Inflammatory macrophage treated with lipopolysaccharide for 4 hours (primary cell): ENCODE results near the gene FGF10.

Source experiments
- DNase-seq: peaks from one replicate; pipeline ENCODE4 v3.0.0-alpha.2; 2020

The FGF10 gene

DNA sequence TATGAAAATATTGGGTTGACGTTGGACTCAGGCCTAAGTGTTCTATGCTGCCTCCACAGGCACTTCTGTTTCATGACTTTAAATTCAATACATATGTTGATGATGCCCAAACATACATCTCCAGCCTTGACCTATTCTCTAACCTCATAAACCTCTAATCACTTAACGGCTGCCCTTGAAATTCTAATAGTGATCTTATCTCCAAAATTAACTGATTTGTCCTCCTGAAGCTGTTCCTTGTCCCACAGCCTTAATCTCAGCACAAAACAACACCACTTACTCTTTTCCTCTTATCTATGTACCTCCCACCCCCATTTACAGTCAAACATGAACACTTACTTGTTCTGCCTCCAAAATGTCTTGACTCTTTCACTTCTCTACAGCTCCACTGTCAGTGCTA lies 43.3 kb downstream of the FGF10 start:
- no peak for DNase-seq

GRCh38 chr5:44336708-44337107 lies 52.5 kb downstream of the FGF10 start:
- no peak for DNase-seq

- no peak for DNase-seq
Measured at GRCh38 chr5:44334622-44335021, 54.6 kb downstream of the FGF10 start.

- peak; percentile 40 for DNase-seq
Measured at GRCh38 chr5:44332285-44332971, 56.8 kb downstream of the FGF10 start.

- no peak for DNase-seq
Measured at GRCh38 chr5:44331471-44332050, 57.7 kb downstream of the FGF10 start.

- DNase-seq, result no peak
Measured at GRCh38 chr5:44329716-44330115, 59.5 kb downstream of the FGF10 start.

- DNase-seq, result no peak
Measured at GRCh38 chr5:44321144-44321725, 68.0 kb downstream of the FGF10 start.

- no peak for DNase-seq
Measured at GRCh38 chr5:44320188-44320587, 69.0 kb downstream of the FGF10 start.

DNA sequence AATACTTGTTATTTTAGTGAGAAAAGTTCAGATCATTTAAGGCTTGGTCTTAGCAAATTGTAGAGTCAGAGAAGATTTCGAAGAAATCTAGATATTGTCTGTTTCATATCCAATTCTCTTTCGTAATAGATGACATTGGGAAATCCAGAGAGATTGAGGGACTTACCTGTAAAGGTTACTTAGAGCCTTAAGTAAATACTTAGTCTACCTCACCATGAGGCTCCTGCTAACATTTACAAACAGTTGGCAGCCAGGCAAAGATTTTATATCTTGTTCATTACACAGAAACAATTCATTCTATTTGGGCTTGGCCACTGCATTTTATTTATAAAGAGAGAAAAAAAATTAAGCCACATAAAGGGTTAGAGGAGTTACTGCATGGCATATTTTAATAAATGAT lies 70.3 kb downstream of the FGF10 start:
- DNase-seq, result no peak

GRCh38 chr5:44312374-44312773 lies 76.8 kb downstream of the FGF10 start:
- no peak for DNase-seq

GRCh38 chr5:44300551-44300950 lies 88.7 kb downstream of the FGF10 start:
- no peak for DNase-seq

DNA sequence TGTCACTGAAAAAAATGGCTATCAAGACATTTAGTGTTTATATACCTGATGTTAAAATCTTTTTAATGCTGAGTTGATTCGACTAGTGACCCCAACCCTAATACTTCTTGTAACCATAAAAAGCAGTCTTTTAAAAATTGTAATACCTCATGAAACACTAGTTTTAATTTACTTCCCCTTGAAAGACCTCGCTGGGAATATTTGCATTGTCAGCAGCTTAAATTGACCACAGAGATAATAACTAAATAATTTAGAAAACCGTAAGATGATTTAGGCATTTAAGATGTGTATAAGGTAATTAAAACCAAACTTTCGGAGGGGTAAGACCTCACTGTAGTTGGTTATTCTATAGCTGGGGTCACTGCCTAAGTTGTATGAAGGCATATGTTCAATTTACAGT lies 89.8 kb downstream of the FGF10 start:
- DNase-seq, result no peak

DNA sequence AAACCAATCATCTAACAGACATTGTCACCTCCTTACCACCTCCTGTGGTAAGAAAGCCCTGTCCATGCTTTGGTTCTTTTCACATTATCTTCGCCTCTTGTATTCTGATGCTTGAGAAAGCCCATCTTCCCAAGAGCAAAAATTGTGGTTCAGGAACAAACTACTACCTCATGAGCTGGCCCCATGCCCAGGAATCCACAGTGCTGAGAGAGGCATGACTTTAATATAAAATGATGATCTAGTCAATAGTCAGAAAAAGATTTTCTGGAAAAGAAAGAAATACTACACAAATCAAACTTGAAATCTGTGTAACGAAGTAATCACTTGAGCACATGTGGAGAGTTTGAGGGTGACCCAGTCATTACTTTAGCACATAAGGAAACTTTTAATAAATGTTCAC lies 94.7 kb downstream of the FGF10 start:
- DNase-seq, result no peak

DNA sequence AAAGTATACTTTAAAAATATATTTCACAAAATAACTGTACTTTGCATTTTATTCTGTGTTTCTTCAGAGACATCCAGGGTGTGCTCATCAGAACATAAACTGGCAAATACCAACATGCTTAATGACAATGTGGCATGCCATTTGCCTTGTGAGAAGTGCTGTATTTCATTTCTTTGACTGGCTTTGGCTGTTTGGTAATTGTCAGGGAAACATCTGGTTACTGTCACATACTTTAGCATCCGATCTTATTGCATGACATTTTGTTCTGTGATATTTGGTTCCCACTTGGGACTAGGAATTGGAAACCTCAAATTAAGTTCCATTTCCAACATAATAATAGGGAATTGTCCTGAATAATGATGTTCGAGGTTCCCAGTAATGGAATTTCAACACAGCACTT lies 96.5 kb downstream of the FGF10 start:
- DNase-seq, result no peak

DNA sequence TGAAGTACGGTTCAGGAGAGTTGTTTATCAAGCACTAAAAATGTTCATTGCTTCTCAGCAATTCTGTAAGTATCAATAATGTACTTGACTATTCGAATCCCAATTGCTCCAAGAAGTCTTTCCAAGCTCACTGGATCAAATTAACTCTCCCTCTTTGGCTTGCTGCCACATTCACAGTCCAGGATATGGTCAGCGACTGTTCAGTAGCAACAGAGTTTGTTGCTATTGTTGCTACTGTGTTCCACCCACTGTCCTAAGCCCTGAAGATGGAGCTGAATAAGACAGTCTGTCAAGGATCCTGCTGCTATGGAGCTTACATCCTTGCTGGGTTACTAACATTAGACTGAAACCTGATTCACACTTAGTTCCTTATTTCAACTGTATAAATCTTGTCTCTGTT lies 110.8 kb downstream of the FGF10 start:
- no peak for DNase-seq

- DNase-seq, result no peak
Measured at GRCh38 chr5:44275908-44276307, 113.3 kb downstream of the FGF10 start.

DNA sequence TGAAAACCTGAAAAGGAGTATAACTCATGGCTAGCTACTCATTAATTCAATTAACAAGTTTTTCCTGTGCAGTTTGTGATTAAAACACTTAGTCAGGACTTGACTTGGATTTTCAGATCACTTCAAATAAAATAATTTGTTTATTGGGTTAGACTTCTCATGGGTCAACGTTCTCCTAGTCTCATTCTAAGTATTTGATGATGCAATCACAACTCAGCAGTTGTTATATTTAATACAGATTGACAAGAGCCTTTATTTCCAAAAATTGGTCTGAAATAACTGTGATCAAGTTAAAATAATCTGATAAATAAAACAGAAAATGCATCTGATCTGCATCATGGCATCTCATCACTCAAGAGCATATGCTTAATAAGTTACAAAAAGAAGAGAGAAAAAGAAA lies 113.9 kb downstream of the FGF10 start:
- DNase-seq, result no peak

DNA sequence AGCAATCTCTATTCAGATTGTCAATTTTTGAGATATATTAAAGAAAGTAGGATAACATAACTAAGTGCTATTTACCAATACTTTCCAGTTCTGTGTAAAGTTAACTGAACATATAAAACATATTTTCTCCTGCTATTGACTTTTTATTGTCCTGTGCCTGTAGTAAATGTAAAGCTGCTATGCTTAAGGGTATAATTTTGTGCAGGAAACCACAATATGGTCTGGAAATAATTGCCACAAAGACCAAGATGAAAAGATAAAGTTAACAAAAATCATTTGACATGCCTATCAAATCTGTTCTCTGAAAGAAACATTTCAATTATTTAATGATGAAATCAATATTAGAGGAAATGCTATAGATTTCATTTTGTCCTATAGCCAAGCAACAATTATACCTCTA lies 121.3 kb downstream of the FGF10 start:
- no peak for DNase-seq

- DNase-seq, result no peak
Measured at GRCh38 chr5:44266882-44267576, 122.2 kb downstream of the FGF10 start.

DNA sequence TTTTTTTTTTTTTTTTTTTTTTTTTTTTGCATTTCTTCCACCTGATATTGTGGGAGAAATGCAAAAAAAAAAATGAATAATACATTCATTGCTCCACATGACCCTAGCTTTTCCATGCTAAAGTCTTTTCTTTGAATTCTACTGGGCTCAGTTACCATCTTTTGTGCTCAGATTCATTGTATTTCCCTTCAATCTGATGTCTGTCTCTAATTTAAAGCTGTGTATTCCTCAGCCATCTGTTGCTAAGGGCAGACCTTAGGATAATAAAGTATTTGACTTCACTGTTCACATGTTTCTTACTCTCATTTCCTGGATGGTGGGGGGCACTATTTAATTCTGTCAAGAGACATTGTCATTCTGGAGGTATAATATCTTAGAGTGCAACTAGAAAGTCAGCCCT lies 123.5 kb downstream of the FGF10 start:
- DNase-seq, result no peak

- no peak for DNase-seq
Measured at GRCh38 chr5:44260793-44261192, 128.4 kb downstream of the FGF10 start.

DNA sequence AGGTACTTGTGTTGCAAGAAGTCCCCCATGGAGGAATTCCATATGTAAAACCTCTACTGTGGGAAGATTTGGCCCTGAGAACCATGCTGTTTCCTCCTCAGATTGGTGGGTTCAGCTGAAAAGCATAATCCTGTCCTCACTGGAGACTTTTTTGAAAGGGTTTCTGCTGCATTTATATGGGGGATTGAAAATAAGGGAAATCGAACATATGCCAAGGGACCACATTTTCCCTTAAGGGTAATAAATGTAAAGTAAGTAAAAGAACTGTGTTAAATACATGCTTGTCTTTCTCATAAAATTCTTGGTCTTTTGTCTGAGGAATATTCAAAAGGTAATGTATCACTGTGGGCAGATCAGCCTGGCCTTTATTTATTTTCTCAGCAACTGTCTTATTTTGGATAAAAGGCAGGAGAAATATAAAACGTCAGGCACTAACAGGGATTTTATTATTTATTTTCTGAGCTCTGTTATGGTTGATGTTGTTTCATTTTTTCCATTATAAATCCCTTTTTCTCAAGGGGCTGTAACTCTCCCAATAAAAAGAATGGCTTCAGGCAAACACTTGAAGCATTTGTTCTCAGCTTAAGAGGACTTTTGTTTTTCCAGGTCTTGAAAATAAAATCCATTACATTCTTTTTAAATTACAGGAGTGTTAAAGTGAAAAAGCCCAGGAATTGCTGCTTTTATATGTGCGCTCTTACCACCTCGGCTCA lies 131.4 kb downstream of the FGF10 start:
- DNase-seq, result no peak

GRCh38 chr5:44257221-44257620 lies 132.0 kb downstream of the FGF10 start:
- DNase-seq, result no peak
